Liver (tissue), 9 donors: ENCODE results near the gene ARHGEF28. TPM values are rescaled to one million over a fixed set of nuclear protein-coding genes. Genes with fewer than 3 reads are reported as not detected.

Experiments
- DNase-seq: peaks from one replicate; pipeline ENCODE4 v3.0.0-alpha.2; 2017; ENCODE audit warnings: low spot score
- H3K27ac ChIP-seq, 2 donors: one replicate each; pipeline ENCODE4 v1.7.0; 2013; ENCODE audit warnings: inconsistent platforms in 2 of 2, low read length in 2 of 2, control low read depth in 1 of 2, low read depth in 1 of 2, mild to moderate bottlenecking in 1 of 2
- H3K27me3 ChIP-seq, 4 donors: one replicate each; pipeline versions ENCODE4 v1.6.1 to v1.7.0; 2013; ENCODE audit warnings: low read length in 3 of 4, inconsistent platforms in 1 of 4, mild to moderate bottlenecking in 1 of 4, moderate library complexity in 1 of 4; ENCODE audit not compliant: control insufficient read depth in 4 of 4, insufficient read depth in 4 of 4
- H3K36me3 ChIP-seq, 4 donors: one replicate each; pipeline versions ENCODE4 v1.6.1 to v1.7.0; 2013; ENCODE audit warnings: low read length in 3 of 4, mild to moderate bottlenecking in 3 of 4, low read depth in 1 of 4, moderate library complexity in 1 of 4; ENCODE audit not compliant: control insufficient read depth in 4 of 4, insufficient read depth in 3 of 4
- H3K4me1 ChIP-seq, 4 donors: one replicate each; pipeline versions ENCODE4 v1.6.1 to v1.7.0; 2013; ENCODE audit warnings: low read length in 3 of 4, mild to moderate bottlenecking in 3 of 4, moderate library complexity in 1 of 4; ENCODE audit not compliant: control insufficient read depth in 4 of 4, insufficient read depth in 4 of 4
- H3K4me3 ChIP-seq, 3 donors: one replicate each; pipeline versions ENCODE4 v1.6.1 to v1.7.0; 2013; ENCODE audit warnings: low read length in 3 of 3, control low read depth in 1 of 3, low read depth in 1 of 3, mild to moderate bottlenecking in 1 of 3
- H3K9ac ChIP-seq, 2 donors: one replicate each; pipeline ENCODE4 v1.7.0; 2013; ENCODE audit warnings: low read length in 2 of 2, mild to moderate bottlenecking in 2 of 2, moderate library complexity in 2 of 2, control low read depth in 1 of 2, low read depth in 1 of 2
- H3K9me3 ChIP-seq, 4 donors: one replicate each; pipeline versions ENCODE4 v1.6.1 to v1.7.0; 2013; ENCODE audit warnings: low read length in 3 of 4; ENCODE audit not compliant: control insufficient read depth in 4 of 4
- ATF3 ChIP-seq: IDR thresholded peaks from 2 replicates; pipeline ENCODE4 v1.6.1; 2016; ENCODE audit warnings: antibody characterized with exemption
- EGR1 ChIP-seq, 2 donors: IDR thresholded peaks; 2 replicates each; pipeline ENCODE4 v1.6.1; 2016 to 2018; ENCODE audit warnings: antibody characterized with exemption in 2 of 2, low read depth in 2 of 2
- FOXA1 ChIP-seq: IDR thresholded peaks from 2 replicates; pipeline ENCODE4 v1.6.1; 2016; ENCODE audit warnings: antibody characterized with exemption
- FOXA2 ChIP-seq: IDR thresholded peaks from 2 replicates; pipeline ENCODE4 v1.6.1; 2016; ENCODE audit warnings: antibody characterized with exemption
- GABPA ChIP-seq, 2 donors: IDR thresholded peaks in 1 of 2; conservative IDR thresholded peaks in 1 of 2; 2 replicates each; pipeline ENCODE4 v1.6.1; 2016; ENCODE audit warnings: antibody characterized with exemption in 2 of 2, mild to moderate bottlenecking in 1 of 2, moderate library complexity in 1 of 2
- HNF4A ChIP-seq, 2 donors: conservative IDR thresholded peaks; 2 replicates each; pipeline ENCODE4 v1.6.1; 2016; ENCODE audit warnings: antibody characterized with exemption in 2 of 2, mild to moderate bottlenecking in 2 of 2
- HNF4G ChIP-seq: IDR thresholded peaks from 2 replicates; pipeline ENCODE4 v1.6.1; 2016; ENCODE audit warnings: antibody characterized with exemption
- JUND ChIP-seq, 2 donors: IDR thresholded peaks; 2 replicates each; pipeline ENCODE4 v1.6.1; 2016; ENCODE audit warnings: antibody characterized with exemption in 2 of 2
- MAX ChIP-seq: IDR thresholded peaks from 2 replicates; pipeline ENCODE4 v1.6.1; 2016; ENCODE audit warnings: antibody characterized with exemption
- NR2F2 ChIP-seq: IDR thresholded peaks from 2 replicates; pipeline ENCODE4 v1.6.1; 2016; ENCODE audit warnings: antibody characterized with exemption
- RXRA ChIP-seq, 2 donors: IDR thresholded peaks; 2 replicates each; pipeline ENCODE4 v1.6.1; 2017 to 2018; ENCODE audit warnings: antibody characterized with exemption in 2 of 2, mild to moderate bottlenecking in 1 of 2
- SP1 ChIP-seq: IDR thresholded peaks from 2 replicates; pipeline ENCODE4 v1.6.1; 2018; ENCODE audit warnings: antibody characterized with exemption, mild to moderate bottlenecking
- TAF1 ChIP-seq: conservative IDR thresholded peaks from 2 replicates; pipeline ENCODE4 v1.6.1; 2016; ENCODE audit warnings: antibody characterized with exemption, mild to moderate bottlenecking
- YY1 ChIP-seq: IDR thresholded peaks from 2 replicates; pipeline ENCODE4 v1.6.1; 2016; ENCODE audit warnings: antibody characterized with exemption, mild to moderate bottlenecking
- ZBTB33 ChIP-seq: IDR thresholded peaks from 2 replicates; pipeline ENCODE4 v1.6.1; 2016; ENCODE audit warnings: antibody characterized with exemption
- WGBS: extraction: QIAGEN DNeasy Blood & Tissue Kit; methylation state at CpG from one replicate; pipeline ENCODE4 v1.1.7; 2013; 5-methylcytosine and 5-hydroxymethylcytosine counted together
- polyA plus RNA-seq, 2 donors: library from polyadenylated mRNA; stranded (reverse) in 1 of 2; unstranded in 1 of 2; fragments of 200-250 nt in 1 of 2; fragments of >200 nt in 1 of 2; fragmentation: Nextera tagmentation in 1 of 2; extraction: Ambion mirVana in 1 of 2; gene quantifications; one replicate each; pipeline versions ENCODE4 v1.2.1 to v1.2.3, GENCODE V29; 2013 to 2015
- total RNA-seq, 2 donors: library from RNA; depleted of rRNA; stranded (reverse); fragments of >200 nt; gene quantifications; one replicate each; pipeline ENCODE4 v1.2.3, GENCODE V29; 2014
- TF ChIP-seq, protein P1 (sequence below): IDR thresholded peaks from 2 replicates; pipeline ENCODE4 v1.6.1; 2016; ENCODE audit warnings: antibody characterized with exemption, mild to moderate bottlenecking
- TF ChIP-seq, protein P2 (sequence below): fragments of 150-350 bp; IDR thresholded peaks from 2 replicates; pipeline ENCODE4 v1.5.1; 2017; ENCODE audit warnings: improper control_type of control experiment, low read depth, low read length; ENCODE audit not compliant: missing input control
- donor health status: healthy.
- donor health status: healthy.
- donor health status: healthy.
- donor health status: healthy.
- donor health status: healthy.

The ARHGEF28 gene
- total and polyA plus RNA-seq, 4 donors, result 1.6 to 13.9 (median 3.6) TPM

- DNase-seq, result no peak
- 69% methylated on average over 2 of the region's 2 CpGs for whole genome bisulfite sequencing
- Histone ChIP-seq H3K4me1 (no peaks in the 10 kb centered on the region), H3K4me3 (no peak overlapping the region), H3K9me3 (no peaks in the 10 kb centered on the region), H3K27ac (no peak overlapping the region), H3K36me3 (no peaks in the 10 kb centered on the region), H3K27me3 (no peaks in the 10 kb centered on the region), H3K9ac (no peak overlapping the region)
- no peak for TF ChIP-seq EGR1 (IDR thresholded peaks at IDR 0.05; ENCODE audit: low read depth in 2 of 2)
- no peak for TF ChIP-seq GABPA (IDR thresholded peaks at IDR 0.05 in 1 of 2, conservative IDR thresholded peaks at IDR 0.05 in 1 of 2)
- no peak for TF ChIP-seq FOXA1
- TF ChIP-seq ZBTB33, result no peak
- TF ChIP-seq, protein P1, sequence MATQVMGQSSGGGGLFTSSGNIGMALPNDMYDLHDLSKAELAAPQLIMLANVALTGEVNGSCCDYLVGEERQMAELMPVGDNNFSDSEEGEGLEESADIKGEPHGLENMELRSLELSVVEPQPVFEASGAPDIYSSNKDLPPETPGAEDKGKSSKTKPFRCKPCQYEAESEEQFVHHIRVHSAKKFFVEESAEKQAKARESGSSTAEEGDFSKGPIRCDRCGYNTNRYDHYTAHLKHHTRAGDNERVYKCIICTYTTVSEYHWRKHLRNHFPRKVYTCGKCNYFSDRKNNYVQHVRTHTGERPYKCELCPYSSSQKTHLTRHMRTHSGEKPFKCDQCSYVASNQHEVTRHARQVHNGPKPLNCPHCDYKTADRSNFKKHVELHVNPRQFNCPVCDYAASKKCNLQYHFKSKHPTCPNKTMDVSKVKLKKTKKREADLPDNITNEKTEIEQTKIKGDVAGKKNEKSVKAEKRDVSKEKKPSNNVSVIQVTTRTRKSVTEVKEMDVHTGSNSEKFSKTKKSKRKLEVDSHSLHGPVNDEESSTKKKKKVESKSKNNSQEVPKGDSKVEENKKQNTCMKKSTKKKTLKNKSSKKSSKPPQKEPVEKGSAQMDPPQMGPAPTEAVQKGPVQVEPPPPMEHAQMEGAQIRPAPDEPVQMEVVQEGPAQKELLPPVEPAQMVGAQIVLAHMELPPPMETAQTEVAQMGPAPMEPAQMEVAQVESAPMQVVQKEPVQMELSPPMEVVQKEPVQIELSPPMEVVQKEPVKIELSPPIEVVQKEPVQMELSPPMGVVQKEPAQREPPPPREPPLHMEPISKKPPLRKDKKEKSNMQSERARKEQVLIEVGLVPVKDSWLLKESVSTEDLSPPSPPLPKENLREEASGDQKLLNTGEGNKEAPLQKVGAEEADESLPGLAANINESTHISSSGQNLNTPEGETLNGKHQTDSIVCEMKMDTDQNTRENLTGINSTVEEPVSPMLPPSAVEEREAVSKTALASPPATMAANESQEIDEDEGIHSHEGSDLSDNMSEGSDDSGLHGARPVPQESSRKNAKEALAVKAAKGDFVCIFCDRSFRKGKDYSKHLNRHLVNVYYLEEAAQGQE, result no peak
- TF ChIP-seq MAX, result no peak
- TF ChIP-seq TAF1, result no peak
- no peak for TF ChIP-seq HNF4A (conservative IDR thresholded peaks at IDR 0.05)
- no peak for TF ChIP-seq SP1
- TF ChIP-seq, protein P2, sequence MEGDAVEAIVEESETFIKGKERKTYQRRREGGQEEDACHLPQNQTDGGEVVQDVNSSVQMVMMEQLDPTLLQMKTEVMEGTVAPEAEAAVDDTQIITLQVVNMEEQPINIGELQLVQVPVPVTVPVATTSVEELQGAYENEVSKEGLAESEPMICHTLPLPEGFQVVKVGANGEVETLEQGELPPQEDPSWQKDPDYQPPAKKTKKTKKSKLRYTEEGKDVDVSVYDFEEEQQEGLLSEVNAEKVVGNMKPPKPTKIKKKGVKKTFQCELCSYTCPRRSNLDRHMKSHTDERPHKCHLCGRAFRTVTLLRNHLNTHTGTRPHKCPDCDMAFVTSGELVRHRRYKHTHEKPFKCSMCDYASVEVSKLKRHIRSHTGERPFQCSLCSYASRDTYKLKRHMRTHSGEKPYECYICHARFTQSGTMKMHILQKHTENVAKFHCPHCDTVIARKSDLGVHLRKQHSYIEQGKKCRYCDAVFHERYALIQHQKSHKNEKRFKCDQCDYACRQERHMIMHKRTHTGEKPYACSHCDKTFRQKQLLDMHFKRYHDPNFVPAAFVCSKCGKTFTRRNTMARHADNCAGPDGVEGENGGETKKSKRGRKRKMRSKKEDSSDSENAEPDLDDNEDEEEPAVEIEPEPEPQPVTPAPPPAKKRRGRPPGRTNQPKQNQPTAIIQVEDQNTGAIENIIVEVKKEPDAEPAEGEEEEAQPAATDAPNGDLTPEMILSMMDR, result no peak
- no peak for TF ChIP-seq HNF4G
- TF ChIP-seq FOXA2, result no peak
- TF ChIP-seq JUND (IDR thresholded peaks at IDR 0.05), result no peak
- no peak for TF ChIP-seq NR2F2
- TF ChIP-seq ATF3, result no peak
- TF ChIP-seq YY1, result no peak
- no peak for TF ChIP-seq RXRA (IDR thresholded peaks at IDR 0.05)
These were observed 332.0 kb downstream of the ARHGEF28 start for GRCh38 chr5:73958037-73958436.

GRCh38 chr5:73960023-73960422 lies 334.0 kb downstream of the ARHGEF28 start:
- no peak overlapping the region for H3K9ac ChIP-seq
- no peaks in the 10 kb centered on the region for H3K27me3 ChIP-seq
- no peak overlapping the region for H3K27ac ChIP-seq
- no peak for DNase-seq
- H3K4me3 ChIP-seq, result no peak overlapping the region
- no peaks in the 10 kb centered on the region for H3K36me3 ChIP-seq
- H3K4me1 ChIP-seq, result no peaks in the 10 kb centered on the region
- WGBS, result 56% methylated on average over 5 of the region's 5 CpGs
- no peaks in the 10 kb centered on the region for H3K9me3 ChIP-seq
- TF ChIP-seq SP1 (no peak), FOXA2 (no peak), NR2F2 (no peak), EGR1 (IDR thresholded peaks at IDR 0.05; ENCODE audit: low read depth in 2 of 2) (no peak), JUND (IDR thresholded peaks at IDR 0.05) (no peak), HNF4A (conservative IDR thresholded peaks at IDR 0.05) (no peak)
- TF ChIP-seq, protein P2, result no peak
